ENCODE measurements around the gene STRIP2. TPM values are rescaled to one million over a fixed set of nuclear protein-coding genes. Genes with fewer than 3 reads are reported as not detected.

STRIP2 gene
- total RNA-seq, 2 experiments from 2014 or later: 2.1 to 4.3 TPM

GRCh38 chr7:129517931-129518330, 83.7 kb downstream of the STRIP2 start:
- no TSS peak for BruUV-seq (replicated peaks)
- TF ChIP-seq CTCF (conservative IDR thresholded peaks at IDR 0.05; ENCODE audit: low read length) (no peak), EZH2phosphoT487 (IDR thresholded peaks at IDR 0.05; ENCODE audit: borderline replicate concordance, low read depth, low read length) (no peak)
- H3K36me3 ChIP-seq (ENCODE audit: insufficient read depth, low read length): no peaks in the 10 kb centered on the region
- no peak overlapping the region for H3K4me2 ChIP-seq (ENCODE audit: low read length)
- no peak for DNase-seq (ENCODE audit: low spot score)
- intact Hi-C loops (cut with micrococcal nuclease; ENCODE audit: unreplicated experiment): no loop called here
- ChIA-PET CTCF (ENCODE audit: unreplicated experiment) (no interaction called here), POLR2A (interaction anchor here (0.6 to 0.8 kb wide), 2 partner anchors 10 to 244 kb away, joined by 4 to 6 read pairs; no protein-coding TSS in a partner anchor)
- no peak overlapping the region for H2AFZ ChIP-seq (ENCODE audit: low read length)
- H3K9me2 ChIP-seq (ENCODE audit: insufficient read depth, low read length): no peaks in the 10 kb centered on the region
- H3K4me3 ChIP-seq (ENCODE audit: low read depth, low read length, poor library complexity, severe bottlenecking): no peak overlapping the region
- no peaks in the 10 kb centered on the region for H3K79me2 ChIP-seq (ENCODE audit: insufficient read depth, low read depth, low read length)
- no peak overlapping the region for H3K27ac ChIP-seq (ENCODE audit: low read depth, low read length, poor library complexity, severe bottlenecking)
- H3K9me3 ChIP-seq (ENCODE audit: low read length): no peaks in the 10 kb centered on the region
- H3K4me1 ChIP-seq (ENCODE audit: insufficient read depth, low read length, poor library complexity, severe bottlenecking): no peaks in the 10 kb centered on the region
- H4K20me1 ChIP-seq (ENCODE audit: insufficient read depth, low read length): no peaks in the 10 kb centered on the region

DNA sequence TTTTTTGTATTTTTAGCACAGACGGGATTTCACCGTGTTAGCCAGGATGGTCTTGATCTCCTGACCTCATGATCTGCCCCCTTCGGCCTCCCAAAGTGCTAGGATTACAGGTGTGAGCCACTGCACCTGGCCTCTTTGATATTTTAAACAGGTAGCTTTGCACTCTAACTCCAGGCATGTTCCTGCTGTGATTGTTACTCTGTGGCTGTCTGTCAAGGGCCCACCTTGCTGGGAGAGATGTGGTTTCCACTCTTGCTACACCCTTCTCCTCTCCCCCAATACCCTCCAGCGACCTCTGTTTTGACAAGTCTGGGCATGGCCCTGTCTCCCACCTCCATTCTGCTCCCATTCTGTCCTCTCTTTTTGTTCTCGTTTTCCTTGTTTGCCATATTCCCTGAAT, 85.2 kb downstream of the STRIP2 start:
- no peaks in the 10 kb centered on the region for H3K9me3 ChIP-seq (ENCODE audit: low read length)
- no TSS peak for BruUV-seq (replicated peaks)

More for the DNA sequence above, 85.2 kb downstream of the STRIP2 start:
- Histone ChIP-seq H3K9me2 (ENCODE audit: insufficient read depth, low read length) (no peaks in the 10 kb centered on the region), H3K36me3 (ENCODE audit: insufficient read depth, low read length) (no peaks in the 10 kb centered on the region), H2AFZ (ENCODE audit: low read length) (no peak overlapping the region), H3K79me2 (ENCODE audit: insufficient read depth, low read depth, low read length) (no peaks in the 10 kb centered on the region), H3K27ac (ENCODE audit: low read depth, low read length, poor library complexity, severe bottlenecking) (no peak overlapping the region), H4K20me1 (ENCODE audit: insufficient read depth, low read length) (no peaks in the 10 kb centered on the region), H3K4me3 (ENCODE audit: low read depth, low read length, poor library complexity, severe bottlenecking) (no peak overlapping the region), H3K4me1 (ENCODE audit: insufficient read depth, low read length, poor library complexity, severe bottlenecking) (no peaks in the 10 kb centered on the region), H3K4me2 (ENCODE audit: low read length) (no peak overlapping the region)
- CTCF ChIA-PET (ENCODE audit: unreplicated experiment): no interaction called here
- TF ChIP-seq CTCF (conservative IDR thresholded peaks at IDR 0.05; ENCODE audit: low read length): no peak
- no peak for TF ChIP-seq EZH2phosphoT487 (IDR thresholded peaks at IDR 0.05; ENCODE audit: borderline replicate concordance, low read depth, low read length)
- DNase-seq (ENCODE audit: low spot score): no peak
- POLR2A ChIA-PET: no interaction called here
- intact Hi-C loops (cut with micrococcal nuclease; ENCODE audit: unreplicated experiment): no loop called here

Data from OCI-LY7 (cell line).